GM12878 (cell line): ENCODE measurements around the gene TSSC4. TPM values are rescaled to one million over a fixed set of nuclear protein-coding genes. Genes with fewer than 3 reads are reported as not detected.

ENCODE experiments used
- ATAC-seq: fragments of 200-7000 bp; cut with Tn5 transposase; 3 replicates; pipeline ENCODE4 v1.9.1; 2020; ENCODE audit warnings: mild to moderate bottlenecking, moderate library complexity
- BruUV-seq: library from RNA; stranded (reverse); fragments of 400-500 nt; replicated peaks from 2 replicates; lab custom pipeline; 2021; lab: Mats Ljungman, UMichigan
- CTCF ChIA-PET: fragments of 300-600 bp; sonication (Branson Sonifier 250); formaldehyde crosslinking; extraction: SDS; loops from one replicate; lab custom pipeline; 2021; ENCODE audit warnings: inconsistent platforms; lab: Yijun Ruan, JAX
- POLR2A ChIA-PET: fragments of 350-600 bp; formaldehyde crosslinking; extraction: SDS; loops from one replicate; lab custom pipeline; 2021; ENCODE audit warnings: inconsistent platforms; lab: Charles Lee
- RAD21 ChIA-PET: fragments of 300-600 bp; sonication (Branson Sonifier 250); formaldehyde crosslinking; loops from one replicate; lab custom pipeline; 2023; ENCODE audit warnings: antibody characterized with exemption; ENCODE audit not compliant: unreplicated experiment; lab: Charles Lee
- SMC1A ChIA-PET: fragments of 300-600 bp; sonication (Branson Sonifier 250); formaldehyde crosslinking; loops from one replicate; lab custom pipeline; 2023; ENCODE audit not compliant: unreplicated experiment, uncharacterized antibody; lab: Charles Lee
- DNase-seq: peaks from one replicate; pipeline ENCODE4 v3.0.0-alpha.2; 2011; ENCODE audit warnings: low read depth, low spot score
- FAIRE-seq: peaks from 3 replicates; lab custom pipeline; 2011; peaks lifted over from hg19 to GRCh38; lab: Jason Lieb, UNC
- H2AFZ ChIP-seq: 2 replicates; pipeline ENCODE4 v1.6.0; 2011; ENCODE audit warnings: low read depth, low read length, control low read depth; ENCODE audit not compliant: control insufficient read depth
- H3K27ac ChIP-seq: 2 replicates; pipeline ENCODE4 v1.5.1; 2011; ENCODE audit warnings: control low read depth; ENCODE audit not compliant: control insufficient read depth, insufficient read depth
- H3K27me3 ChIP-seq, 2 experiments: replicated peaks in 1 of 2; 2 replicates each; pipeline versions ENCODE4 v1.6.0 to v1.6.1; 2011; ENCODE audit warnings: low read length in 1 of 2; ENCODE audit not compliant: control insufficient read depth in 2 of 2, insufficient read depth in 2 of 2
- H3K36me3 ChIP-seq, 2 experiments: 2 replicates each; pipeline ENCODE4 v1.5.1; 2011; ENCODE audit warnings: low read length in 1 of 2; ENCODE audit not compliant: control insufficient read depth in 2 of 2, insufficient read depth in 2 of 2
- H3K4me1 ChIP-seq: 2 replicates; pipeline ENCODE4 v1.6.1; 2011; ENCODE audit warnings: mild to moderate bottlenecking, low read length, moderate library complexity, mixed read lengths; ENCODE audit not compliant: control insufficient read depth, insufficient read depth
- H3K4me2 ChIP-seq: 2 replicates; pipeline ENCODE4 v1.6.0; 2011; ENCODE audit warnings: control low read depth; ENCODE audit not compliant: control insufficient read depth, insufficient read depth
- H3K4me3 ChIP-seq: fragments of 200-600 bp; sonication (generic); 2 replicates; pipeline ENCODE4 v1.5.1; 2016
- H3K79me2 ChIP-seq: 2 replicates; pipeline ENCODE4 v1.6.0; 2011; ENCODE audit warnings: low read length; ENCODE audit not compliant: control insufficient read depth, insufficient read depth
- H3K9ac ChIP-seq: 2 replicates; pipeline ENCODE4 v1.8.0; 2011; ENCODE audit warnings: low read length, control low read depth, mixed read lengths; ENCODE audit not compliant: control insufficient read depth, insufficient read depth
- H3K9me3 ChIP-seq: replicated peaks from 3 replicates; pipeline ENCODE4 v1.5.1; 2011; ENCODE audit warnings: mild to moderate bottlenecking, low read length; ENCODE audit not compliant: control insufficient read depth, insufficient read depth
- H4K20me1 ChIP-seq: 2 replicates; pipeline ENCODE4 v1.6.0; 2011; ENCODE audit not compliant: control insufficient read depth, insufficient read depth
- BCL11A ChIP-seq: IDR thresholded peaks from 2 replicates; pipeline ENCODE4 v1.6.1; 2011; ENCODE audit warnings: low read depth, low read length
- CBX5 ChIP-seq: sonication (generic); IDR thresholded peaks from 2 replicates; pipeline ENCODE4 v1.6.1; 2016; ENCODE audit warnings: low read depth, moderate library complexity, mild to moderate bottlenecking, inconsistent platforms
- ETV6 ChIP-seq, 2 experiments: fragments of 450-650 bp in 1 of 2; IDR thresholded peaks in 1 of 2; conservative IDR thresholded peaks in 1 of 2; 2 replicates each; pipeline ENCODE4 v1.6.1; 2014; ENCODE audit warnings: antibody characterized with exemption in 1 of 2, borderline replicate concordance in 1 of 2, low read depth in 1 of 2, mild to moderate bottlenecking in 1 of 2, moderate library complexity in 1 of 2
- HDAC2 ChIP-seq: fragments of 200-600 bp; sonication (generic); IDR thresholded peaks from 2 replicates; pipeline ENCODE4 v1.6.1; 2017
- HDGF ChIP-seq: fragments of 450-650 bp; IDR thresholded peaks from 2 replicates; pipeline ENCODE4 v1.6.1; 2016; ENCODE audit warnings: antibody characterized with exemption
- JUNB ChIP-seq: IDR thresholded peaks from 2 replicates; pipeline ENCODE4 v1.6.1; 2016; ENCODE audit warnings: antibody characterized with exemption, mild to moderate bottlenecking
- KAT2A ChIP-seq: conservative IDR thresholded peaks from 2 replicates; pipeline ENCODE4 v1.6.1; 2011; ENCODE audit warnings: low read depth, low read length; ENCODE audit not compliant: control insufficient read depth
- MEF2B ChIP-seq: fragments of 450-650 bp; IDR thresholded peaks from 2 replicates; pipeline ENCODE4 v1.6.1; 2018; ENCODE audit warnings: mild to moderate bottlenecking, moderate library complexity; ENCODE audit not compliant: partially characterized antibody, poor library complexity, severe bottlenecking
- MTA2 ChIP-seq: fragments of 450-650 bp; IDR thresholded peaks from 2 replicates; pipeline ENCODE4 v1.6.1; 2016; ENCODE audit warnings: low read depth, mild to moderate bottlenecking, moderate library complexity
- MYC ChIP-seq: IDR thresholded peaks from 2 replicates; pipeline ENCODE4 v1.6.1; 2011; ENCODE audit warnings: mild to moderate bottlenecking, low read length, moderate library complexity, inconsistent platforms; ENCODE audit not compliant: insufficient read depth, insufficient replicate concordance, insufficient read length, severe bottlenecking
- PRDM15 ChIP-seq: fragments of 450-650 bp; formaldehyde crosslinking; IDR thresholded peaks from 2 replicates; pipeline ENCODE4 v1.4.0; 2020; ENCODE audit warnings: mild to moderate bottlenecking, moderate library complexity
- SMARCA5 ChIP-seq: fragments of 450-650 bp; IDR thresholded peaks from 2 replicates; pipeline ENCODE4 v1.6.1; 2017; ENCODE audit warnings: mild to moderate bottlenecking
- SP1 ChIP-seq: IDR thresholded peaks from one replicate; pipeline ENCODE4 v1.6.1; 2011; ENCODE audit warnings: low read depth, low read length
- SREBF2 ChIP-seq: IDR thresholded peaks from 2 replicates; pipeline ENCODE4 v1.6.1; 2012; ENCODE audit warnings: mild to moderate bottlenecking, low read length
- SRF ChIP-seq, 2 experiments: IDR thresholded peaks; 2 replicates each; pipeline ENCODE4 v1.6.1; 2011; ENCODE audit warnings: low read depth in 2 of 2, low read length in 2 of 2, mild to moderate bottlenecking in 1 of 2, moderate library complexity in 1 of 2
- WGBS: methylation state at CpG from one replicate; pipeline ENCODE4 v1.1.6; 2016; ENCODE audit warnings: low lambda C conversion rate; ENCODE audit not compliant: insufficient replicate concordance, insufficient coverage; ENCODE audit errors: missing lambda C conversion rate; 5-methylcytosine and 5-hydroxymethylcytosine counted together
- in situ Hi-C: fragments of 300-500 bp; cut with MboI; formaldehyde crosslinking; loops from 9 replicates; pipeline ENCODE4 v1.14.3; 2018; ENCODE audit warnings: mixed read lengths
- intact Hi-C: fragments of 100-400 bp; cut with micrococcal nuclease; formaldehyde crosslinking; loops from one replicate; pipeline ENCODE4 v1.14.2; 2022; ENCODE audit not compliant: unreplicated experiment
- polyA plus RNA-seq, 11 experiments: library from polyadenylated mRNA; depleted of rRNA in 4 of 11; unstranded in 6 of 11; stranded (reverse) in 5 of 11; fragments of >200 nt; fragmentation: Nextera tagmentation in 4 of 11; fragmentation: Illumina TruSeq in 1 of 11; extraction: Ambion mirVana in 4 of 11; extraction: Trizol in 1 of 11; gene quantifications; 1 replicate in 1 of 11; 2 replicates in 10 of 11; pipeline versions ENCODE4 v1.2.1 to v1.2.3, GENCODE V29; 2011 to 2016; ENCODE audit warnings: inconsistent platforms in 2 of 11, missing spikeins in 2 of 11, low read depth in 1 of 11
- total RNA-seq, 4 experiments: library from RNA; depleted of rRNA in 3 of 4; stranded (reverse); fragments of >200 nt in 3 of 4; fragmentation: Illumina TruSeq in 1 of 4; extraction: Trizol in 1 of 4; gene quantifications; 2 replicates each; pipeline versions ENCODE4 v1.2.1 to v1.2.3, GENCODE V29; 2013 to 2021
- TF ChIP-seq, protein P1 (sequence below): IDR thresholded peaks from 2 replicates; pipeline ENCODE4 v1.6.1; 2011; ENCODE audit warnings: mild to moderate bottlenecking, low read depth, low read length, moderate library complexity; ENCODE audit not compliant: insufficient replicate concordance

Gene TSSC4
- total and polyA plus RNA-seq, 10 of the 15 experiments (the other 5 are each of a cell fraction or from before 2014, with no cell fraction given), result 0.69 to 70.1 (median 25.7) TPM

GRCh38 chr11:2441171-2441570, 40.6 kb downstream of the TSSC4 start (continued):
- TF ChIP-seq KAT2A, result no peak
- no peak for TF ChIP-seq MEF2B

- H3K36me3 ChIP-seq, result no peaks in the 10 kb centered on the region
- ATAC-seq (no peak), FAIRE-seq (no peak)
- no peaks in the 10 kb centered on the region for H4K20me1 ChIP-seq
- CTCF ChIA-PET, result interaction anchor here (1.2 kb wide), 1 partner anchor 137 kb away, joined by 3 read pairs; no protein-coding TSS in a partner anchor
- SMC1A ChIA-PET, result no interaction called here
- no peak overlapping the region for H3K27ac ChIP-seq
- H3K79me2 ChIP-seq, result no peaks in the 10 kb centered on the region
- no peak overlapping the region for H3K4me3 ChIP-seq
- no peaks in the 10 kb centered on the region for H3K9me3 ChIP-seq
- no peaks in the 10 kb centered on the region for H3K4me1 ChIP-seq
- no TSS peak for BruUV-seq
- POLR2A ChIA-PET, result no interaction called here
- H3K9ac ChIP-seq, result no peak overlapping the region
- H3K27me3 ChIP-seq, result peaks cover 2 to 7% of the 10 kb centered on the region in 2 experiments; a peak in 3 of 4 replicates
- TF ChIP-seq CBX5 (no peak), PRDM15 (CRISPR knock-in tag) (no peak), ETV6 (conservative IDR thresholded peaks at IDR 0.05 in 1 of 2, IDR thresholded peaks at IDR 0.05 in 1 of 2; ENCODE audit: borderline replicate concordance in 1 of 2, low read depth in 1 of 2) (no peak), BCL11A (no peak), SMARCA5 (no peak), JUNB (no peak), MTA2 (no peak), SREBF2 (no peak), HDAC2 (no peak), SP1 (no peak), MYC (no peak), HDGF (no peak), SRF (IDR thresholded peaks at IDR 0.05; ENCODE audit: low read depth in 2 of 2, low read length in 2 of 2) (no peak)
- TF ChIP-seq, protein P1, sequence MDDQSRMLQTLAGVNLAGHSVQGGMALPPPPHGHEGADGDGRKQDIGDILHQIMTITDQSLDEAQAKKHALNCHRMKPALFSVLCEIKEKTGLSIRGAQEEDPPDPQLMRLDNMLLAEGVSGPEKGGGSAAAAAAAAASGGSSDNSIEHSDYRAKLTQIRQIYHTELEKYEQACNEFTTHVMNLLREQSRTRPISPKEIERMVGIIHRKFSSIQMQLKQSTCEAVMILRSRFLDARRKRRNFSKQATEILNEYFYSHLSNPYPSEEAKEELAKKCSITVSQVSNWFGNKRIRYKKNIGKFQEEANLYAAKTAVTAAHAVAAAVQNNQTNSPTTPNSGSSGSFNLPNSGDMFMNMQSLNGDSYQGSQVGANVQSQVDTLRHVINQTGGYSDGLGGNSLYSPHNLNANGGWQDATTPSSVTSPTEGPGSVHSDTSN, result no peak
- TF ChIP-seq, all 136 proteins: peak for 0
- DNase-seq, result no peak
- 48% methylated on average over 2 of the region's 2 CpGs for WGBS
- RAD21 ChIA-PET, result no interaction called here
- Histone ChIP-seq H2AFZ (no peak overlapping the region), H3K4me2 (no peak overlapping the region)
- in situ Hi-C loops, result no loop called here
- intact Hi-C loops, result no loop called here
Observed at GRCh38 chr11:2442589-2442988, 42.0 kb downstream of the TSSC4 start.
